GM18907 (cell line): ENCODE measurements around the gene TFRC.
"Not testable (repeated sequence)": the region's sequence is repeated elsewhere in the genome, so short reads cannot be mapped to it uniquely, and the experiment has no call there.

Experiments
- ATAC-seq: cut with Tn5 transposase; IDR thresholded peaks from one replicate; pipeline ENCODE4 v1.9.1; 2021; ENCODE audit warnings: mild to moderate bottlenecking, moderate library complexity; ENCODE audit not compliant: unreplicated experiment

The TFRC gene

GRCh38 chr3:196007744-196008335 lies 74.0 kb downstream of the TFRC start:
- ATAC-seq, result no peak

GRCh38 chr3:196005338-196005737 lies 76.6 kb downstream of the TFRC start:
- not testable (repeated sequence) for ATAC-seq

DNA sequence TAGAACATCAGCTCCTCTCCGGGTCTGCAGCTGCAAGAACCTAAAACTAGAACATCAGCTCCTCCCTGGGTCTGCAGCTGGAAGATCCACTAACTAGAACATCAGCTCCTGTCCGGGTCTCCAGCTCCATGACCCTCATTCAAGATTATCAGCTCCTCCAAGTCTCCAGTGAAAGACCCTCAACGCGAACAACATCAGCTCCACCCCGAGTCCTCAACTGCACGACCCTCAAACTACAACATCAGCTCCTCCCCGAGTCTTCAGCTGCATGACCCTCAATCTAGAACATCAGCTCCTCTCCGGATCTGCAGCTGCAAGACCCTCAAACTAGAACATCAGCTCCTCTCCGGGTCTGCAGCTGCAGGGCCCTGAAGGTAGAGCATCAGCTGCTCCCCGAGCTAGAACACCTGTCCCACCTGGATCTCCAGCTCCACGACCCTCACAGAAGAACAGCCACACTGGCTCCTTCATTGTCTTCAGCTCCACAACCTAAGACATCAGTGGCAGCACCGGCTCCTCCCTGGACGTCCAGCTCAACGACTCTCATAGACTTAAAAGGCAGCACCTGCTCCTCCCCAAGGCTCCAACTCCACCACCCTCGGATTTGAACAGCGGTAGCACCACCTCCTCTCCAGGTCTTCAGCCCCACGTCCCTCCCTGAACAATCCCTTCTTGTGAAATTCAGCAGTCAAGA lies 77.4 kb downstream of the TFRC start:
- not testable (repeated sequence) for ATAC-seq

- ATAC-seq, result no peak
These were observed 78.3 kb downstream of the TFRC start for GRCh38 chr3:196003611-196004010.

DNA sequence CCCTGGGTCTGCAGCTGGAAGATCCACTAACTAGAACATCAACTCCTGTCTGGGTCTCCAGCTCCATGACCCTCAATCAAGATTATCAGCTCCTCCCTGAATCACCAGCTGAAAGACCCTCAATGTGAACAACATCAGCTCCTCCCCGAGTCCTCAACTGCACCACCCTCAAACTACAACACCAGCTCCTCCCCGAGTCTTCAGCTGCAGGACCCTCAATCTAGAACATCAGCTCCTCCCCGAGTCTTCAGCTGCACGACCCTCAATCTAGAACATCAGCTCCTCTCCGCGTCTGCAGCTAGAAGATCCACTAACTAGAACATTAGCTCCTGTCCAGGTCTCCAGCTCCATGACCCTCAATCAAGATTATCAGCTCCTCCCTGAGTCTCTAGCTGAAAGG lies 79.2 kb downstream of the TFRC start:
- not testable (repeated sequence) for ATAC-seq

DNA sequence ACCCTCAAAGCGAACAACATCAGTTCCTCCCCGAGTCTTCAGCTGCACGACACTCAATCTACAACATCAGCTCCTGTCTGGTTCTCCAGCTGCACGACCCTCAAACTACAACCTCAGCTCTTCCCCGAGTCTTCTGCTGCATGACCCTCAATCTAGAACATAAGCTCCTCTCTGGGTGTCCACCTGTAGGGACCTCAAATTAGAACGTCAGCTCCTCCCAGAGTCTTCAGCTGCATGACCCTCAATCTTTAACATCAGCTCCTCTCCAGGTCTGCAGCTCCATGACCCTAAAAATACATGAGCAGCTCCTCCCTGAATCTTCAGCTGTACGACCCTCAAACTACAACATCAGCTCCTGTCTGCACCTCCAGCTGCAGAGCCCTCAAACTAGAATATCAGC lies 80.7 kb downstream of the TFRC start:
- not testable (repeated sequence) for ATAC-seq

- ATAC-seq, result not testable (repeated sequence)
These were observed 81.4 kb downstream of the TFRC start for GRCh38 chr3:196000360-196000950.

- ATAC-seq, result no peak
These were observed 82.0 kb downstream of the TFRC start for GRCh38 chr3:195999896-196000295.
